ENCODE results near the gene LINGO4.

LINGO4 gene

GRCh38 chr1:151799179-151800022 lies 5.8 kb downstream of the LINGO4 start:
- Histone ChIP-seq H3K36me3 (replicated peaks) (no peaks in the 10 kb centered on the region), H3K27ac (no peak overlapping the region), H3K27me3 (replicated peaks) (peaks cover 36% of the 10 kb centered on the region), H3K4me3 (ENCODE audit: low read depth, low read length) (no peak overlapping the region)
- DNase-seq = no peak
- TF ChIP-seq, protein P1, sequence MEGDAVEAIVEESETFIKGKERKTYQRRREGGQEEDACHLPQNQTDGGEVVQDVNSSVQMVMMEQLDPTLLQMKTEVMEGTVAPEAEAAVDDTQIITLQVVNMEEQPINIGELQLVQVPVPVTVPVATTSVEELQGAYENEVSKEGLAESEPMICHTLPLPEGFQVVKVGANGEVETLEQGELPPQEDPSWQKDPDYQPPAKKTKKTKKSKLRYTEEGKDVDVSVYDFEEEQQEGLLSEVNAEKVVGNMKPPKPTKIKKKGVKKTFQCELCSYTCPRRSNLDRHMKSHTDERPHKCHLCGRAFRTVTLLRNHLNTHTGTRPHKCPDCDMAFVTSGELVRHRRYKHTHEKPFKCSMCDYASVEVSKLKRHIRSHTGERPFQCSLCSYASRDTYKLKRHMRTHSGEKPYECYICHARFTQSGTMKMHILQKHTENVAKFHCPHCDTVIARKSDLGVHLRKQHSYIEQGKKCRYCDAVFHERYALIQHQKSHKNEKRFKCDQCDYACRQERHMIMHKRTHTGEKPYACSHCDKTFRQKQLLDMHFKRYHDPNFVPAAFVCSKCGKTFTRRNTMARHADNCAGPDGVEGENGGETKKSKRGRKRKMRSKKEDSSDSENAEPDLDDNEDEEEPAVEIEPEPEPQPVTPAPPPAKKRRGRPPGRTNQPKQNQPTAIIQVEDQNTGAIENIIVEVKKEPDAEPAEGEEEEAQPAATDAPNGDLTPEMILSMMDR (IDR thresholded peaks at IDR 0.05; ENCODE audit: low read depth, low read length, missing control alignments) = no peak
- in situ Hi-C loops (cut with HindIII; ENCODE audit: low pct_ligation_motif_present, low sequenced_read_pairs) = no loop called here

DNA sequence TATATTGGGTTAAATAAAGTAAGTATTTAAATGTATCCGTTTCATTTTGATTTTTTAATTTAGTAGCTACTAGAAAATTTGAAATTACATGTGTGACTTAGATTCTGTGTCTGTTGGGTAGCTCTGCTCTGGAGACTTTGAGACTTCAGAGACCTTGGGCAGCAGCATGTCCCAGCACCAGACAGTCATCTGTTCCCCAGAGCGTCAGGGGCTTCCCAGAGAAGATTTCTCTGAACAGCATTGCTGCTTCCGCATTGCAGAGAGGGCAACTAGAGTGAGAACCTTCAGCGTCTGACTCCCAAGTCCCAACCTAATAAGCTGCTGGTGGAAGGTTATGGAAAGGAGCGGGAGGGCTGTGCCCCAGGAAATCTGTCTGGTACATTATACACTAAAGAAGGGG lies 6.6 kb downstream of the LINGO4 start:
- no peaks in the 10 kb centered on the region for H3K36me3 ChIP-seq (replicated peaks)
- no peak overlapping the region for H3K27ac ChIP-seq
- peaks cover 31% of the 10 kb centered on the region for H3K27me3 ChIP-seq (replicated peaks)
- no peak overlapping the region for H3K4me3 ChIP-seq (ENCODE audit: low read depth, low read length)
- in situ Hi-C loops (cut with HindIII; ENCODE audit: low pct_ligation_motif_present, low sequenced_read_pairs) = no loop called here
- TF ChIP-seq, protein P1 (IDR thresholded peaks at IDR 0.05; ENCODE audit: low read depth, low read length, missing control alignments) = no peak
- no peak for DNase-seq

GRCh38 chr1:151790940-151791651 lies 14.1 kb downstream of the LINGO4 start:
- Histone ChIP-seq H3K27me3 (replicated peaks) (no peaks in the 10 kb centered on the region), H3K36me3 (replicated peaks) (no peaks in the 10 kb centered on the region), H3K27ac (no peak overlapping the region), H3K4me3 (ENCODE audit: low read depth, low read length) (peak overlapping the region; percentile 79)
- DNase-seq = peak; percentile 11
- in situ Hi-C loops (cut with HindIII; ENCODE audit: low pct_ligation_motif_present, low sequenced_read_pairs) = no loop called here
- TF ChIP-seq, protein P1 (IDR thresholded peaks at IDR 0.05; ENCODE audit: low read depth, low read length, missing control alignments) = no peak

- peak; percentile 100 for DNase-seq
- peak within 1 kb of the TSS; percentile 79 for H3K4me3 ChIP-seq (ENCODE audit: low read depth, low read length)
- TF ChIP-seq, protein P1 (IDR thresholded peaks at IDR 0.05; ENCODE audit: low read depth, low read length, missing control alignments) = peak; percentile 30
- no peaks in the 10 kb centered on the region for H3K27me3 ChIP-seq (replicated peaks)
- H3K36me3 ChIP-seq (replicated peaks) = no peaks in the 10 kb centered on the region
- in situ Hi-C loops (cut with HindIII; ENCODE audit: low pct_ligation_motif_present, low sequenced_read_pairs) = no loop called here
- H3K27ac ChIP-seq = no peak within 1 kb of the TSS
Measured at GRCh38 chr1:151790071-151790939, 14.9 kb downstream of the LINGO4 start, which contains the start of gene TDRKH. TDRKH (minus strand) TSS chr1:151790500; CDS start chr1:151783022, 7,478 bp downstream.

GRCh38 chr1:151787689-151788088 lies 17.5 kb downstream of the LINGO4 start:
- no peak overlapping the region for H3K4me3 ChIP-seq (ENCODE audit: low read depth, low read length)
- TF ChIP-seq, protein P1 (IDR thresholded peaks at IDR 0.05; ENCODE audit: low read depth, low read length, missing control alignments) = no peak
- no peak for DNase-seq
- no peak overlapping the region for H3K27ac ChIP-seq
- in situ Hi-C loops (cut with HindIII; ENCODE audit: low pct_ligation_motif_present, low sequenced_read_pairs) = no loop called here
- H3K27me3 ChIP-seq (replicated peaks) = peaks cover 3% of the 10 kb centered on the region
- H3K36me3 ChIP-seq (replicated peaks) = no peaks in the 10 kb centered on the region

Measured in brain microvascular endothelial cell (primary cell).